ENCODE results near the gene STX12.

GRCh38 chr1:27773826-27774445 lies 917 bp downstream of the STX12 start:
- TF ChIP-seq POLR2A (IDR thresholded peaks at IDR 0.05) (no peak), CTCF (IDR thresholded peaks at IDR 0.05) (no peak), POLR2AphosphoS5 (IDR thresholded peaks at IDR 0.05) (peak; percentile 45)
